ENCODE data around the gene EME2.

GRCh38 chr16:1788095-1788707, 15.6 kb downstream of the EME2 start:
- TF ChIP-seq CTCF (IDR thresholded peaks at IDR 0.05; ENCODE audit: low read depth, low read length) (no peak), POLR2A (IDR thresholded peaks at IDR 0.05; ENCODE audit: extremely low read depth, insufficient read length) (no peak)
- TF ChIP-seq, protein P1, sequence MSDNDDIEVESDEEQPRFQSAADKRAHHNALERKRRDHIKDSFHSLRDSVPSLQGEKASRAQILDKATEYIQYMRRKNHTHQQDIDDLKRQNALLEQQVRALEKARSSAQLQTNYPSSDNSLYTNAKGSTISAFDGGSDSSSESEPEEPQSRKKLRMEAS (IDR thresholded peaks at IDR 0.05; ENCODE audit: low read depth, low read length): no peak

Data from NB4 (cell line).